Fibroblast of skin of left quadriceps (primary cell): ENCODE measurements around the gene THOC1.
"Not testable (repeated sequence)": the region's sequence is repeated elsewhere in the genome, so short reads cannot be mapped to it uniquely, and the experiment has no call there.

ENCODE experiments used
- DNase-seq, 2 experiments: peaks; one replicate each; pipeline ENCODE4 v3.0.0-alpha.2; 2013; ENCODE audit warnings: low read depth in 2 of 2

The THOC1 gene

GRCh38 chr18:267688-268552 lies at the start of gene THOC1:
THOC1 (minus strand) TSS chr18:268047; CDS start chr18:268019, 28 bp downstream.
- peak; percentile 80 to 82 for DNase-seq

- DNase-seq = no peak
Observed at GRCh38 chr18:317618-318017, 49.8 kb upstream of the THOC1 start.

- DNase-seq = no peak
Observed at GRCh38 chr18:316393-316792, 48.5 kb upstream of the THOC1 start.

GRCh38 chr18:313931-314330 lies 46.1 kb upstream of the THOC1 start:
- no peak for DNase-seq

- DNase-seq = no peak
Observed at GRCh38 chr18:312415-312814, 44.6 kb upstream of the THOC1 start.

- no peak for DNase-seq
Observed at GRCh38 chr18:310042-310441, 42.2 kb upstream of the THOC1 start.

- DNase-seq = not testable (repeated sequence)
Observed at GRCh38 chr18:308086-308485, 40.2 kb upstream of the THOC1 start.

GRCh38 chr18:306608-307255 lies 38.9 kb upstream of the THOC1 start:
- DNase-seq = no peak

GRCh38 chr18:305003-305501 lies 37.2 kb upstream of the THOC1 start:
- DNase-seq = no peak

GRCh38 chr18:303607-304006 lies 35.8 kb upstream of the THOC1 start:
- DNase-seq = no peak

- no peak for DNase-seq
Observed at GRCh38 chr18:303011-303410, 35.2 kb upstream of the THOC1 start.

- DNase-seq = no peak
Observed at GRCh38 chr18:302097-302496, 34.2 kb upstream of the THOC1 start.

GRCh38 chr18:297936-298335 lies 30.1 kb upstream of the THOC1 start:
- no peak for DNase-seq

GRCh38 chr18:295756-296490 lies 28.1 kb upstream of the THOC1 start:
- peak; percentile 17 for DNase-seq

- no peak for DNase-seq
Observed at GRCh38 chr18:294566-294965, 26.7 kb upstream of the THOC1 start.

GRCh38 chr18:293536-293935 lies 25.7 kb upstream of the THOC1 start:
- no peak for DNase-seq

GRCh38 chr18:292271-292670 lies 24.4 kb upstream of the THOC1 start:
- DNase-seq = no peak

- not testable (repeated sequence) for DNase-seq
Observed at GRCh38 chr18:289970-290369, 22.1 kb upstream of the THOC1 start.

GRCh38 chr18:289026-289425 lies 21.2 kb upstream of the THOC1 start:
- DNase-seq = no peak

GRCh38 chr18:286515-287310 lies 18.9 kb upstream of the THOC1 start:
- DNase-seq = no peak

- DNase-seq = no peak
Observed at GRCh38 chr18:285817-286216, 18.0 kb upstream of the THOC1 start.

GRCh38 chr18:275486-275885 lies 7.6 kb upstream of the THOC1 start:
- no peak for DNase-seq
